Measurements from ENCODE around the gene BEND7.

DNA sequence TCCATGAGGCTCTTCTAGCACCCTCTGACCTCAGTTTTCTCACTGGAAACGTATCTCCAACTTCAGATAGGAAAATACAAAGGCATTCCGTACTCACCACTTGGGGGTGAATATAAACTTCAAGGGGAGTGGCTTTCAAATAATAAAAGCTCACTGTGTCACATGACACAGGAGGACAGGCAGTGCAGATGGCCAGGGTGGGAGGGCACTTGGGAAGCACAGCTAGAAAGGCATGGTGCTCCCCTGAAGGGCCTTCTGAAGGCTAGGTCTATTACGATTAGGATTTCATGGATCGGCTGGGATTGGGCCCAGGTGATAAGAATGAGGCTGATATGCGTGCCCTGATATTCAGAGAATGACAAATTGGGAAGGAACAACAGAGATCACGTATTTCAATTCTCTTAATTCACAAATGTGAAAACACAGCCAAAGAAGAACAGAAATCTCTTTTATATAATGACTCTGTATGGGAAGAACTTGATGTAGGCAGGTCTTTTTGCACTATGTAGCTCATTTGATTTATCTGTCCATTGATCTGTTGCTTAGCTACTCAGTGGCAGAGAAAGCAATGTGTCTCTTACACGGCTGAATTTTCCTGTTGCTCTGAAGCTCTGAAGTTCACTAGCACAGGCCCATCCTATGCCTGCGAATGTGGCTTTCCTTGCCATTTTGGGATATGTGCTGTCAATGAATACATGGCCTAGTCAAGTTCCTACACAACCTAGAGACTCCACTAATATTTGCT, 83.0 kb downstream of the BEND7 start:
- TF ChIP-seq, protein P1, sequence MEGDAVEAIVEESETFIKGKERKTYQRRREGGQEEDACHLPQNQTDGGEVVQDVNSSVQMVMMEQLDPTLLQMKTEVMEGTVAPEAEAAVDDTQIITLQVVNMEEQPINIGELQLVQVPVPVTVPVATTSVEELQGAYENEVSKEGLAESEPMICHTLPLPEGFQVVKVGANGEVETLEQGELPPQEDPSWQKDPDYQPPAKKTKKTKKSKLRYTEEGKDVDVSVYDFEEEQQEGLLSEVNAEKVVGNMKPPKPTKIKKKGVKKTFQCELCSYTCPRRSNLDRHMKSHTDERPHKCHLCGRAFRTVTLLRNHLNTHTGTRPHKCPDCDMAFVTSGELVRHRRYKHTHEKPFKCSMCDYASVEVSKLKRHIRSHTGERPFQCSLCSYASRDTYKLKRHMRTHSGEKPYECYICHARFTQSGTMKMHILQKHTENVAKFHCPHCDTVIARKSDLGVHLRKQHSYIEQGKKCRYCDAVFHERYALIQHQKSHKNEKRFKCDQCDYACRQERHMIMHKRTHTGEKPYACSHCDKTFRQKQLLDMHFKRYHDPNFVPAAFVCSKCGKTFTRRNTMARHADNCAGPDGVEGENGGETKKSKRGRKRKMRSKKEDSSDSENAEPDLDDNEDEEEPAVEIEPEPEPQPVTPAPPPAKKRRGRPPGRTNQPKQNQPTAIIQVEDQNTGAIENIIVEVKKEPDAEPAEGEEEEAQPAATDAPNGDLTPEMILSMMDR (IDR thresholded peaks at IDR 0.05), result no peak
- TF ChIP-seq JUND (IDR thresholded peaks at IDR 0.05) (no peak), MEF2A (IDR thresholded peaks at IDR 0.05; ENCODE audit: borderline replicate concordance, low read depth) (no peak), MXI1 (IDR thresholded peaks at IDR 0.05; ENCODE audit: low read depth, low read length) (no peak), RXRA (IDR thresholded peaks at IDR 0.05; ENCODE audit: borderline replicate concordance, low read depth) (no peak), TEAD4 (IDR thresholded peaks at IDR 0.05; ENCODE audit: borderline replicate concordance, insufficient read depth) (no peak), GABPA (IDR thresholded peaks at IDR 0.05; ENCODE audit: low read depth) (no peak)
- TF ChIP-seq, protein P2, sequence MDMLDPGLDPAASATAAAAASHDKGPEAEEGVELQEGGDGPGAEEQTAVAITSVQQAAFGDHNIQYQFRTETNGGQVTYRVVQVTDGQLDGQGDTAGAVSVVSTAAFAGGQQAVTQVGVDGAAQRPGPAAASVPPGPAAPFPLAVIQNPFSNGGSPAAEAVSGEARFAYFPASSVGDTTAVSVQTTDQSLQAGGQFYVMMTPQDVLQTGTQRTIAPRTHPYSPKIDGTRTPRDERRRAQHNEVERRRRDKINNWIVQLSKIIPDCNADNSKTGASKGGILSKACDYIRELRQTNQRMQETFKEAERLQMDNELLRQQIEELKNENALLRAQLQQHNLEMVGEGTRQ (IDR thresholded peaks at IDR 0.05; ENCODE audit: borderline replicate concordance, low read depth, low read length), result no peak
